IPS DF 4.7 (cell line): Measurements from ENCODE around the gene C8A.

Experiments used
- DNase-seq: peaks from one replicate; pipeline ENCODE4 v3.0.0-alpha.2; 2013; ENCODE audit warnings: low spot score; ENCODE audit errors: extremely low read depth

The C8A gene

GRCh38 chr1:56854521-56855099 is at the start of gene C8A:
Gene C8A, plus strand, starts transcription at chr1:56854797. Its CDS starts 105 bp downstream, at chr1:56854902.
- no peak for DNase-seq

DNA sequence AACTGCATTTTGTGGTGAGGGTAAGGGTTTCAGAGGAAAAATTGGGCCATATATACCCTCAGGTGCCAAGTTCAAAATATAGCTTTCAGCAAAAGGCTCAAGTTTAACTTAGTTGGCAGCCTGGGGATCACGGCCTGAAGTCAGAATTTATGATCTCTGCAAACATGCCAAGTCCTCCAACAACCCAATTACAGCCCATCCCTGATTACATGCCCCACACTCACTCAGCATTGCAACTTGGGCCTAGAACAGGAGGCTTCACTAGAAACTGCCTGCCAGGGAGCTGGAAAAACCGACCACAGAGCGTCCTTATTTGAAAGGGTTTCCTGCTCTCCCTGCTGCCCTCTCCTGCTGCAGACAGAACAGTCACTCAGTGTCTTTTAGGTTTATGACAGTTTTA is 47.8 kb upstream of the C8A start:
- no peak for DNase-seq

DNA sequence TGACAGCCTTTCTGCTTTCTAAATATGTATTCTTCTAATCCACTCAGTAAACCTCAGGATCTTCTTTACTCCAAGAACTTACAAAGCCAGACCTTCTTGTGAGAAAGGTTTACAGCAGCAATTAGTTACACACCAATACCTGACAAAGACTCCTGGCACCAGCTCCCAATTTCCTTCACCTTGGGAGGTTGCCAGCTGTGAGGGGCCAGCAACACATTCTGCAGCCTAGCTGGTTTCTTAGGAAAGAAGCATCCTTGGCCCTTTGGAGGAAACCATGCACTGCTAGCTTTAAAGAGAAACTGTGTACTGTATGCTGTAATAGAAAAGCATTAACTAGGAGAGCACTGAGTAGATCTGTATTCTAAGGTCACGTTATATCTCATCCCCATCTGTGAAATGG is 46.2 kb upstream of the C8A start:
- no peak for DNase-seq

DNA sequence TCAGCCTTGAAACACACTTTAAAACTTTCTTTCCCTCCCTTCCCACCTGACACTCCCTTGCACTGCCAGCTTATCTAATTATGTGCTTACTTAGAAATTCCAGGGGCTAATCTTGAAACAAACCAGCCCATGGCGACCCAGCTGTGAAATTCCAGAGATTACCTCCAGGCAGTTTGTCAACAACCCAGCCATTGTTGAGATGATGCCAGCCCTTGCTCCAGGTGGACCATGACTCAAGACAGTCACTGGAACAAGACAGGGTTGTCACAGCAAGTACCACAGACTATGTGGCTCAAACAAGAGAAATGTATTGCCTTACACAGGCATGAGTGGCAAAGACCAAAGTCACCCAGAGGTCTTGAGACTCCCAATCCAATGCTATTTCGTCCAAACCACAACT is 43.3 kb upstream of the C8A start:
- DNase-seq: no peak

DNA sequence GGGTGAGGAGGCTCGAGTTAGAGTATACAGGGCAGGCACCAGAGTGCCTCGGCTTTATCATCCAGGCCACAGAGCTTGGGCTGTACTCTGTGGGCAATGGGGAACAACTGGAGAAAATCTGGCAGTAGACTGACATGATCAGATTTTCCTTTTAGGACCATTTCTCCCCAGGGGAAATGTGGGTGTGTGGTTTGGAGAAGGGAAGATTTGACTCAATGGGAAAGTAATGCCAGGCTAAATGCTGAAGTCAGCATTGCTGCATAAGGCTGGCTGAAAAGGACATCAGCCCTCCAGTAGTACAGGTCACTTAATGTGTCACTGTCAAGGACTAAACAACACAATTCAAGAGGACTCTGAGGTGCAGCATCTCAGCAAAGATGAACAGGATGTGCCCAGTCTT is 40.4 kb upstream of the C8A start:
- DNase-seq: no peak

DNA sequence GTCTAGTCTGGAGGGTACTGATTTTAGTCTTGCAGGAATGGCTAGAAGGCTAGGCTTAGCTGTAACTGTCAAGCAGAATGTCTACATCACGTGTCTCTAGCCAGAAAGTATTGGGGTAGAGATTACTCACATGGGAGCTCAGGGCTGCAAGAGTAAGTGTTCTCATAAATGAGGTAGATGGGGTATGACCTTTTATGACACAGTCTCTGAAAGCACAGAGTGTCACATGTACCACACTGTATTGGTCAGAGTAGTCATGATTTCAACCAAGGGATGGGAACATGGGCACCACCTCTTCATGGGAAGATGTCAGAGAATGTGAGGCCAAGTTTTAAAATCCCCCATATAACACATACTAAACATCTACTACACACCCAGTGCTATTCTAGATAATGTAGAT is 38.3 kb upstream of the C8A start:
- no peak for DNase-seq

DNA sequence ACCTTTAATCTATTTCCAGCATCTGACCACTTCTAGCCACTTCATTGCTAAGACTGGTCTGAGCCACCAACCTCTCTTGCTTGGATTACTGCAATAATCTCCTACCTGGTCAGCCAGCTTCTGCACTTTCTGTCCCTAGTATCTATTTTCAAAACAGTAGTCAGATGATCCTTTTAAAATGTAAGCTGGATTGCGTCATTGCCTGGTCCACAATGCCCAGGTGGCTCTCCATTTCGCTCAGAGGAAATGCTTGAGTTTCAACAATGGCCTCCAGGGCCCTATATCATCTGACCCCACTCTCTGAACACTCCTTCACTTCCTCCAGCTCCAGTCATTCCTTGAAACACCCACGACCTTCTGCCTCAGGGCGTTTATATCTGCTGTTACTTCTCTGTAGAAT is 37.7 kb upstream of the C8A start:
- no peak for DNase-seq

GRCh38 chr1:56817716-56818463 is 36.7 kb upstream of the C8A start:
- no peak for DNase-seq

DNA sequence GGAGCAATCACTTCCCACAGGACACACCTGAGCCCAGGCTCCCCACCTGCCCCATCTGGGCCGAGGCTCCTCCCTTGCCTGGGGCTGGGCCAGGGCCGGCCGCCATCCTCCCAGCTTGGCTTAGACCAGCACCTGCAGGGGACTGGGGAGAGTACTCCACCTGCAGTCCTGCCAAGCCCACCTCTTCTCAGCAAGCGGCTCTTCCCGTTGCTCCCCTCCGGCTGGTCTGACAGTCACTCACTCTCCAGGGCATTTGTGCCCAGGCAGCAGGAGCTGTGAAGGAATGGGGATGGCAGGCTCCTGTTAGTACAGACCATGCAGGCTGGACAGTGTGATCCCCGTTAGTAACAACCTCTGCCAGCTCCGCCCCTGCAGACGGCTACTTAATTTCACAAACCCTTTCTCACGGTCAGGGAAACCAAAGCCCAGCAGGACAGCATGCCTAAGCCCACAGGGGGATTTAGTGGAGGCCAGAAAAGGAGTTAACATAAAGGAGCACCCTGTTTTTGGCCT is 35.2 kb upstream of the C8A start, which contains the start of gene FYB2:
Gene FYB2, minus strand, starts transcription at position 18 of the 513 bp plus-strand sequence. CDS start 114 bp downstream, outside the sequence.
- DNase-seq: no peak

DNA sequence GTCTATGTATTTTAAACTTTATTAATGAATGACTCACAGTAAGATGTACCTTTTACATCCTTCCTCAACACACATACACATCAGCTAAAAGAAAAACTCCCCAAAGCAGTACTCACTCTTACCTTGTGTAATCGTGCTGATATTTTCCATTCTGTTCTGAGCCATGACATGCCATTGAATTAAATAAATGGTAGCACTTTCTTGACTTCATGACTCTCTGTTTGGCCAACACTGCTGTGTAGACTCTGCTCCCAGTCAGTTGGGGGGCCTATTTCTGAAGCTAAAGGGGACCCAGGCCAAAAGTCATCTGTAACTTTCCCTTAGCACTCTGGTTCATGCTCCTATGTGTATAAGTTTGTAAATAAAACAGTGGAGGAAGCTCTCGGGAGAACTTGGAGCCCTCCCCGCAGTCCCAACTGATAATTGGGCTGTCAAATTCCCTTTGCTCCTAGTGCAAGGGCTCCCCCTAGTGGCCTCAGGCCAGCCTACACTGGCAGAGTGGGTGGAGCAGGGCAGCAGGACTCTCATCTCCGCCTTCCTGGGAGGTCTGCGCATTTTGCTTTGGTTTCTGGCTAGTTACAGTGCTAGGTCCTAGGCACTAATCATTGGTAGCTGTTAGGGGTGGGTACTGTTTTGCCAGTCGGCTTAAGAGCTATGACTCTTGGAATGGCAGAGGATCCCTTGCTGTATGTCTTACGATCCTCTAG is 33.7 kb upstream of the C8A start:
- DNase-seq: peak; percentile 60

- DNase-seq: no peak
Measured at GRCh38 chr1:56821462-56821797, 33.2 kb upstream of the C8A start.

DNA sequence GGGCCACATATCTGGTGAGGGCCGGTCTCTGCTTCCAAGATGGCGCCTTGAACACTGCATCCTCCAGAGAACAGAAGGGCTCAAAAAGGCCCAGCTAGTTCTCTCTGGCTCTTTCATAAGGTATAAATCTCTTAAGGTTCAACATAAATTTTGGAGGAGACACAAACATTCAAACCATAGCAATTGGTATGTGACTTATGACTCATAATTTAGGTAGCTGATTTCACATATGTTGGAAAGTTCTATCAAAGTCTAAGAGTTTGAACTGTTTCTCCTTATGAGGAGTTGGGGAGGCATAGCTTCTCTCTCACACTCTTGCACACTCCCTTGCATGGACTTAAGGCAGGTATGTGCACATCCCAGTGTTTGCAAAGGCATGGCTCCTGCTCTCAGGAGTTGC is 30.3 kb upstream of the C8A start:
- DNase-seq: no peak

- DNase-seq: no peak
Measured at GRCh38 chr1:56824938-56825337, 29.7 kb upstream of the C8A start.

DNA sequence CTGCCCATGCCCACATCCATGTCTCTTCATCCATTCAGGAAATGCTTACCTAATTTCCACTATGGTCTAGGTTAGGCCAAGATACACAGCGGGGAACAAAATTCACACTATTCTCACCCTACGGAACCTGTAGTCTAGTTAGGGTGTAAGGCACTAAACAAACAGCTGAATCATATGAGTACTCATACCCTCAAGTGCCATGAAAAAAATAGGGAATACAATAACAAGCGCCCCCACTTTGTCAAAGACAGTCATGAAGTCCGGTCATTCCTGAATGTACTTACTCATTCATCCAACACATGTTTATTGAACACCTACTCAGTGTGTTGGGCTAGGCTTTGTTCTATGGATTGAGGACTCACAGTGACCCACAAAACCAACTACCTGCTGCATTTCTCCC is 29.2 kb upstream of the C8A start:
- no peak for DNase-seq

DNA sequence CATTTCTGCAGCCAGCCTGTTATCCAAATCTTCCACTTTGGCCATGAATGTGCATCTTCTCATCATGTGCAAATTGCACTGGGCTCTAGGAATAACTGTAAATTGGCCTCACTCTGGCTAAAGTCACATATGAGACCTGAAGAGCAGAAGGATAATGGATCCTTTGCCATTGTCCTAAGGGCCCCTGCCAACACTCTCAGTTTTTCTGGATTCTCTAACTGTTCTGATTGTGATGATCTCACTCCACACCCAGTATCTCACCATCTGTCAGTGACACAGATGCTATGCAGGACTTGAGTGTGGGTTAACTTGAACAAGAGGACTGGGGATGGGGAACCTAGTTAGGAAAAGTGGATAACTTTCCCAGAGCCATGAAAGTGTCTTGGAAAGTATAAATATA is 26.9 kb upstream of the C8A start:
- no peak for DNase-seq

DNA sequence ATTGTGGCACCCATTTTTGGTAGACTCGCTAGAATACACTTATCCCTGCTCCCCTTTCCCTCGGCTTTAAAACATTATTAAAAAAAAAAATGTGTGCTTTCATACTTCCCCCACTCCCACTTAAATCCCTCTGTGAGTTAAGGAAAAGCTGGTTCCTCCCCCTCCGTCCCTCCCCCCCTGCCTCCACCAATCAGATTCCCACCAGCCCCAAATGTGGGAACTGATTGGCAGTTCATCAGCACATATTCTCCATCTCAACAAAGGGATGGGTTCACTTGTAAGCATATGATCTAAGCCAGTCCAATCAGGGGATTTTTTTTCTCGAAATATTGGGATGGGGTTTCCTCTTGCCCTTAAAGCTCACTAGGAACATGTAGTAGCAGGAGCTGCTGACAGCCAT is 24.5 kb upstream of the C8A start:
- no peak for DNase-seq

GRCh38 chr1:56831871-56832693 is 22.5 kb upstream of the C8A start:
- no peak for DNase-seq

GRCh38 chr1:56833088-56833487 is 21.5 kb upstream of the C8A start:
- no peak for DNase-seq

GRCh38 chr1:56834137-56834900 is 20.3 kb upstream of the C8A start:
- no peak for DNase-seq

DNA sequence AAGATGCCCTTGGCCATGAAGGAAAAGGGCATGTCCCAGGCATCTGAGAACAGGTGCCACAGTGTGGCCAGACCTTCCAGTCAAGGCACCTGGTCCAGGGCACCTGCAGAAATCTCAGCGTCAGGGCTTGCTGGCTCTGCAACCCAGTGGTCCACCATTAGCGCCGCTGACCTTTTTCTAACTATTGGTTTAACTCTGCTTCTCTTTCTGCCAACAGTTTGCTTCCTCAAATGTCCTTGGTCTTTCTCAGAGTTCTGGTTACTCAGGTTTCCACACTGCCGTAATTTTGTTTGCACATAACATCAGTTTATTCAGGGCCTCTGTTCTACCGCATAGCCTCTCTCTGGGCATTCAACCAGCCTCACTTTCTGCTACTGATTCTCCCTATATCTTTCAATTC is 18.9 kb upstream of the C8A start:
- DNase-seq: no peak

- no peak for DNase-seq
Measured at GRCh38 chr1:56836359-56836758, 18.2 kb upstream of the C8A start.
